PC-3 (cell line): ENCODE data around the gene CD276.

Source experiments
- EZH2 ChIP-seq: fragments of 300-600 bp; sonication (generic); IDR thresholded peaks from one replicate; pipeline ENCODE4 v1.6.1; 2017; ENCODE audit warnings: antibody characterized with exemption, mild to moderate bottlenecking, low read length; ENCODE audit not compliant: unreplicated experiment
- TF ChIP-seq, protein P1 (sequence below): fragments of 300-600 bp; sonication (generic); conservative IDR thresholded peaks from 2 replicates; pipeline ENCODE4 v1.5.1; 2017; ENCODE audit warnings: antibody characterized with exemption, low read depth, mild to moderate bottlenecking, low read length

DNA sequence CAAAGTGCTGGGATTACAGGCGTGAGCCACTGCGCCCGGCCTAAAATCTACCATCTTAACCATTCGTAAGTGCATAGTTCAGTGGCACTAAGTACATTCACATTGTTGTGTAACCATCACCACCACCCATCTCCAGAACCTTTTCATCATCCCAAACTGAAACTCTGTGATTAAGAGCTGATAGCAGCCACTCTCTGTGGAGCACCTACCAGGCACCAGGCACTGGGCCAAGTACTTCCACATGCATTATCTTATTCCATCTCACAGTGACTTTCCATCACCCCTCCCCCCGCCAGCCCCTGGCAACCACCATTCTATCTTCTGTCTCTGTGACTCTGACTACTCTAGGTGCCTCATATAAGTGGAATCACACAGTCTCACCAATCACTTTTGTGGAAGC is 71.3 kb downstream of the CD276 start:
- TF ChIP-seq, protein P1, sequence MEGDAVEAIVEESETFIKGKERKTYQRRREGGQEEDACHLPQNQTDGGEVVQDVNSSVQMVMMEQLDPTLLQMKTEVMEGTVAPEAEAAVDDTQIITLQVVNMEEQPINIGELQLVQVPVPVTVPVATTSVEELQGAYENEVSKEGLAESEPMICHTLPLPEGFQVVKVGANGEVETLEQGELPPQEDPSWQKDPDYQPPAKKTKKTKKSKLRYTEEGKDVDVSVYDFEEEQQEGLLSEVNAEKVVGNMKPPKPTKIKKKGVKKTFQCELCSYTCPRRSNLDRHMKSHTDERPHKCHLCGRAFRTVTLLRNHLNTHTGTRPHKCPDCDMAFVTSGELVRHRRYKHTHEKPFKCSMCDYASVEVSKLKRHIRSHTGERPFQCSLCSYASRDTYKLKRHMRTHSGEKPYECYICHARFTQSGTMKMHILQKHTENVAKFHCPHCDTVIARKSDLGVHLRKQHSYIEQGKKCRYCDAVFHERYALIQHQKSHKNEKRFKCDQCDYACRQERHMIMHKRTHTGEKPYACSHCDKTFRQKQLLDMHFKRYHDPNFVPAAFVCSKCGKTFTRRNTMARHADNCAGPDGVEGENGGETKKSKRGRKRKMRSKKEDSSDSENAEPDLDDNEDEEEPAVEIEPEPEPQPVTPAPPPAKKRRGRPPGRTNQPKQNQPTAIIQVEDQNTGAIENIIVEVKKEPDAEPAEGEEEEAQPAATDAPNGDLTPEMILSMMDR = no peak
- no peak for TF ChIP-seq EZH2
